CD4-positive, alpha-beta T cell (primary cell): ENCODE measurements around the gene KLRD1. TPM values are rescaled to one million over a fixed set of nuclear protein-coding genes. Genes with fewer than 3 reads are reported as not detected.

Source experiments
- ATAC-seq: fragments of 200-7000 bp; cut with Tn5 transposase; one replicate; pipeline ENCODE4 v1.10.0; 2022; ENCODE audit warnings: mild to moderate bottlenecking; ENCODE audit not compliant: poor library complexity
- CTCF ChIA-PET: fragments of 350-600 bp; sonication (Branson Sonifier 250); formaldehyde crosslinking; loops from one replicate; lab custom pipeline; 2021; ENCODE audit warnings: antibody characterized with exemption, inconsistent platforms; lab: Charles Lee
- POLR2A ChIA-PET: fragments of 350-600 bp; sonication (Branson Sonifier 250); formaldehyde crosslinking; loops from one replicate; lab custom pipeline; 2021; ENCODE audit warnings: antibody characterized with exemption, inconsistent platforms; lab: Charles Lee
- DNase-seq, 14 experiments: peaks; one replicate each; pipeline ENCODE4 v3.0.0-alpha.2; 2013 to 2020; ENCODE audit warnings: mixed read lengths in 2 of 14
- H3K27ac ChIP-seq, 2 donors: one replicate each; pipeline versions ENCODE4 v1.5.1 to v1.7.0; 2013; ENCODE audit warnings: low read length in 2 of 2, low read depth in 1 of 2, mild to moderate bottlenecking in 1 of 2
- H3K27me3 ChIP-seq, 2 experiments: 1 replicate in 1 of 2; 2 replicates in 1 of 2; pipeline versions ENCODE4 v1.6.1 to v1.7.0; 2013; ENCODE audit warnings: low read length in 2 of 2, control low read depth in 1 of 2, mild to moderate bottlenecking in 1 of 2, moderate library complexity in 1 of 2; ENCODE audit not compliant: insufficient read depth in 2 of 2, control insufficient read depth in 1 of 2
- H3K36me3 ChIP-seq: one replicate; pipeline ENCODE4 v1.6.1; 2013; ENCODE audit warnings: low read length, control low read depth; ENCODE audit not compliant: insufficient read depth
- H3K4me1 ChIP-seq: one replicate; pipeline ENCODE4 v1.6.1; 2013; ENCODE audit warnings: low read length, control low read depth; ENCODE audit not compliant: insufficient read depth
- H3K4me3 ChIP-seq: one replicate; pipeline ENCODE4 v1.5.1; 2013; ENCODE audit warnings: mild to moderate bottlenecking, low read length, moderate library complexity
- H3K9me3 ChIP-seq, 2 experiments: 1 replicate in 1 of 2; 2 replicates in 1 of 2; pipeline versions ENCODE4 v1.6.1 to v1.7.0; 2013; ENCODE audit warnings: low read length in 2 of 2, mild to moderate bottlenecking in 2 of 2, control low read depth in 1 of 2, moderate library complexity in 1 of 2; ENCODE audit not compliant: control insufficient read depth in 1 of 2, insufficient read depth in 1 of 2
- H3K27ac Mint-ChIP-seq: one replicate; pipeline ENCODE4 v1.8.0; 2020; ENCODE audit warnings: mixed read lengths
- H3K27me3 Mint-ChIP-seq: one replicate; pipeline ENCODE4 v1.8.0; 2021; ENCODE audit warnings: mixed read lengths
- H3K36me3 Mint-ChIP-seq: one replicate; pipeline ENCODE4 v1.8.0; 2021; ENCODE audit warnings: low read depth, mixed read lengths
- H3K4me1 Mint-ChIP-seq: one replicate; pipeline ENCODE4 v1.8.0; 2021; ENCODE audit warnings: low read depth, mixed read lengths
- H3K4me3 Mint-ChIP-seq: one replicate; pipeline ENCODE4 v1.8.0; 2020; ENCODE audit warnings: mild to moderate bottlenecking, mixed read lengths
- H3K9me3 Mint-ChIP-seq: one replicate; pipeline ENCODE4 v1.8.0; 2020; ENCODE audit warnings: mixed read lengths
- CTCF ChIP-seq: fragments of 200-600 bp; IDR thresholded peaks from one replicate; pipeline ENCODE4 v1.8.0; 2022; ENCODE audit warnings: antibody characterized with exemption, mild to moderate bottlenecking
- intact Hi-C, 2 experiments: fragments of 100-400 bp; cut with DNase I in 1 of 2; cut with micrococcal nuclease in 1 of 2; formaldehyde crosslinking; loops; one replicate each; pipeline versions ENCODE4 v1.15.1 to v1.9.0; 2023 to 2025; cut with DNase I, micrococcal nuclease
- polyA plus RNA-seq, 2 donors: library from polyadenylated mRNA; unstranded; fragments of 120-200 nt; gene quantifications; one replicate each; pipeline ENCODE4 v1.2.1, GENCODE V29; 2013
- total RNA-seq, 174 experiments: library from RNA in 2 of 174; stranded (reverse) in 2 of 174; gene quantifications; one replicate each; pipeline ENCODE4 v1.2.3 and lab custom pipeline; 2021 to 2026

The KLRD1 gene
- total RNA-seq (1 to 10 TPM in 1 of 2 experiments, under 1 TPM in 1; 0.87 to 1.0 TPM), total RNA-seq (lab: John Stamatoyannopoulos, UW) (0.23 to 64.8 (median 2.5) reads per million in 172 experiments)
- 1.1 TPM for polyA plus RNA-seq (2013, experiment 1 of 2)
- 0.30 TPM for polyA plus RNA-seq (2013, experiment 2 of 2)

- no peaks in the 10 kb centered on the region for H3K9me3 ChIP-seq
- H3K9me3 Mint-ChIP-seq: no peaks in the 10 kb centered on the region
- no peak within 1 kb of the TSS for H3K4me3 ChIP-seq
- intact Hi-C loops: no loop called here
- POLR2A ChIA-PET: no interaction called here
- DNase-seq: peak in 1 of 14 experiments; percentile 65
- TF ChIP-seq CTCF: no peak
- no peak within 1 kb of the TSS for H3K27ac ChIP-seq
- no peaks in the 10 kb centered on the region for H3K36me3 ChIP-seq
- ATAC-seq: no peak
- no peak within 1 kb of the TSS for H3K4me3 Mint-ChIP-seq
- no peaks in the 10 kb centered on the region for H3K36me3 Mint-ChIP-seq
- no peak within 1 kb of the TSS for H3K27ac Mint-ChIP-seq
- no peaks in the 10 kb centered on the region for H3K4me1 ChIP-seq
- no peaks in the 10 kb centered on the region for H3K27me3 Mint-ChIP-seq
- H3K27me3 ChIP-seq: no peaks in the 10 kb centered on the region
- CTCF ChIA-PET: interaction anchor here (0.6 kb wide), 1 partner anchor 1491 kb away, joined by 3 read pairs; no protein-coding TSS in a partner anchor
- H3K4me1 Mint-ChIP-seq: no peaks in the 10 kb centered on the region
Measured at GRCh38 chr12:10307630-10308029, at the start of gene KLRD1. KLRD1 (plus strand) TSS chr12:10307870; CDS start chr12:10308078, 208 bp downstream.

- TF ChIP-seq CTCF: no peak
- Mint-ChIP-seq H3K36me3 (no peaks in the 10 kb centered on the region), H3K27ac (no peak overlapping the region), H3K4me3 (no peak overlapping the region), H3K9me3 (peaks cover 2% of the 10 kb centered on the region), H3K4me1 (no peaks in the 10 kb centered on the region), H3K27me3 (peaks cover 16% of the 10 kb centered on the region)
- H3K4me1 ChIP-seq: no peaks in the 10 kb centered on the region
- H3K36me3 ChIP-seq: no peaks in the 10 kb centered on the region
- intact Hi-C loops: no loop called here
- DNase-seq (no peak), ATAC-seq (no peak)
- no peaks in the 10 kb centered on the region for H3K9me3 ChIP-seq
- no peaks in the 10 kb centered on the region for H3K27me3 ChIP-seq
- H3K4me3 ChIP-seq: no peak overlapping the region
- CTCF ChIA-PET: no interaction called here
- POLR2A ChIA-PET: no interaction called here
- H3K27ac ChIP-seq: no peak overlapping the region
Measured at GRCh38 chr12:10260927-10261326, 46.7 kb upstream of the KLRD1 start.

- no peaks in the 10 kb centered on the region for H3K27me3 Mint-ChIP-seq
- Histone ChIP-seq H3K4me3 (no peak overlapping the region), H3K36me3 (no peaks in the 10 kb centered on the region), H3K9me3 (no peaks in the 10 kb centered on the region), H3K27ac (no peak overlapping the region), H3K27me3 (no peaks in the 10 kb centered on the region), H3K4me1 (no peaks in the 10 kb centered on the region)
- no peaks in the 10 kb centered on the region for H3K9me3 Mint-ChIP-seq
- no peaks in the 10 kb centered on the region for H3K36me3 Mint-ChIP-seq
- DNase-seq (no peak), ATAC-seq (no peak)
- no peak overlapping the region for H3K27ac Mint-ChIP-seq
- ChIA-PET POLR2A (no interaction called here), CTCF (no interaction called here)
- no peak for TF ChIP-seq CTCF
- intact Hi-C loops: no loop called here
- H3K4me1 Mint-ChIP-seq: no peaks in the 10 kb centered on the region
- H3K4me3 Mint-ChIP-seq: no peak overlapping the region
Measured at GRCh38 chr12:10268037-10268436, 39.6 kb upstream of the KLRD1 start.
